NCI-H2081 treated with DMSO at 0.1 percent for 48 hours (cell line): ENCODE measurements around the gene QPRT.
"Not testable (repeated sequence)": the region's sequence is repeated elsewhere in the genome, so short reads cannot be mapped to it uniquely, and the experiment has no call there.

ENCODE experiments used
- DNase-seq: peaks from one replicate; lab custom pipeline; 2025; lab: John Stamatoyannopoulos, UW

QPRT gene

DNA sequence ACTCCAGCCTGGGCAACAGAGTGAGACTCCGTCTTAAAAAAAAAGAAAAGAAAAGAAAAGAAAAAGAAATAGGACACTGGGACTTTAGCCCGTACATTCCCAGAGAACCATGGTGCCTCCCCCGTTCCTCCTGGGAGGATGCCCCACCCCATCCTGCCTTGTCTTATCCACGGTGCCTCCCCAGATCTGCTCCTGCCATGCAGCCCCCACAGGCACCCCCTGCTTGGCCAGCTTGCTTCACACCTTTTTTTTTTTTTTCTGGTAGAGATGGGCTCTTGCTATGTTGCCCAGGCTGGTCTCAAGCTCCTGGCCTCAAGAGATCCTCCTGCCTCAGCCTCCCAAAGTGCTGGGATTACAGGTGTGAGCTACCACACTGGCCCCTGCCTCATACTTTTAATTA, 67.5 kb downstream of the QPRT start:
- DNase-seq, result not testable (repeated sequence)
